Stomach (tissue), 4 donors: ENCODE measurements around the gene GRB10.

Source experiments
- EP300 ChIP-seq: sonication (generic); formaldehyde crosslinking; IDR thresholded peaks from one replicate; pipeline ENCODE4 v1.6.1; 2017; ENCODE audit warnings: antibody characterized with exemption
- POLR2AphosphoS5 ChIP-seq, 3 donors: sonication (generic); formaldehyde crosslinking; IDR thresholded peaks; one replicate each; pipeline ENCODE4 v1.6.1; 2016; ENCODE audit warnings: antibody characterized with exemption in 3 of 3
- TF ChIP-seq, protein P1 (sequence below), 7 experiments: fragments of 450-650 bp in 4 of 7; fragments of 200-600 bp in 3 of 7; sonication (generic) in 3 of 7; IDR thresholded peaks; one replicate each; pipeline ENCODE4 v1.5.1; 2016 to 2019; ENCODE audit warnings: antibody characterized with exemption in 7 of 7, control low read depth in 2 of 7, mild to moderate bottlenecking in 1 of 7

GRCh38 chr7:50754684-50755083 is 28.0 kb downstream of the GRB10 start:
- TF ChIP-seq, protein P1, sequence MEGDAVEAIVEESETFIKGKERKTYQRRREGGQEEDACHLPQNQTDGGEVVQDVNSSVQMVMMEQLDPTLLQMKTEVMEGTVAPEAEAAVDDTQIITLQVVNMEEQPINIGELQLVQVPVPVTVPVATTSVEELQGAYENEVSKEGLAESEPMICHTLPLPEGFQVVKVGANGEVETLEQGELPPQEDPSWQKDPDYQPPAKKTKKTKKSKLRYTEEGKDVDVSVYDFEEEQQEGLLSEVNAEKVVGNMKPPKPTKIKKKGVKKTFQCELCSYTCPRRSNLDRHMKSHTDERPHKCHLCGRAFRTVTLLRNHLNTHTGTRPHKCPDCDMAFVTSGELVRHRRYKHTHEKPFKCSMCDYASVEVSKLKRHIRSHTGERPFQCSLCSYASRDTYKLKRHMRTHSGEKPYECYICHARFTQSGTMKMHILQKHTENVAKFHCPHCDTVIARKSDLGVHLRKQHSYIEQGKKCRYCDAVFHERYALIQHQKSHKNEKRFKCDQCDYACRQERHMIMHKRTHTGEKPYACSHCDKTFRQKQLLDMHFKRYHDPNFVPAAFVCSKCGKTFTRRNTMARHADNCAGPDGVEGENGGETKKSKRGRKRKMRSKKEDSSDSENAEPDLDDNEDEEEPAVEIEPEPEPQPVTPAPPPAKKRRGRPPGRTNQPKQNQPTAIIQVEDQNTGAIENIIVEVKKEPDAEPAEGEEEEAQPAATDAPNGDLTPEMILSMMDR (IDR thresholded peaks at IDR 0.05) = no peak
- TF ChIP-seq EP300 (no peak), POLR2AphosphoS5 (IDR thresholded peaks at IDR 0.05) (no peak)
